ENCODE results near the gene SSBP3. TPM values are rescaled to one million over a fixed set of nuclear protein-coding genes. Genes with fewer than 3 reads are reported as not detected.

SSBP3 gene
- total RNA-seq, 1 donor from 2014 or later: 161 TPM

GRCh38 chr1:54397090-54397591 lies 9.1 kb downstream of the SSBP3 start:
- peak overlapping the region; percentile 87 for H3K27ac Mint-ChIP-seq

GRCh38 chr1:54396261-54396933 lies 9.8 kb downstream of the SSBP3 start:
- peak overlapping the region; percentile 54 for H3K27ac Mint-ChIP-seq
- TF ChIP-seq CTCF (IDR thresholded peaks at IDR 0.05; ENCODE audit: unreplicated experiment): no peak
- no peaks in the 10 kb centered on the region for H3K9me3 Mint-ChIP-seq (ENCODE audit: low read depth)
- H3K36me3 Mint-ChIP-seq (ENCODE audit: insufficient read depth): peaks cover 55% of the 10 kb centered on the region
- no peak overlapping the region for H3K4me3 Mint-ChIP-seq (ENCODE audit: low read depth)
- H3K4me1 Mint-ChIP-seq (ENCODE audit: low read depth): peaks cover 41% of the 10 kb centered on the region
- H3K27me3 Mint-ChIP-seq: no peaks in the 10 kb centered on the region
- DNase-seq (ENCODE audit: low spot score, unreplicated experiment): no peak

More at GRCh38 chr1:54397090-54397591, 9.1 kb downstream of the SSBP3 start:
- DNase-seq (ENCODE audit: low spot score, unreplicated experiment): no peak
- Mint-ChIP-seq H3K36me3 (ENCODE audit: insufficient read depth) (peaks cover 58% of the 10 kb centered on the region), H3K27me3 (no peaks in the 10 kb centered on the region), H3K4me3 (ENCODE audit: low read depth) (no peak overlapping the region), H3K9me3 (ENCODE audit: low read depth) (no peaks in the 10 kb centered on the region), H3K4me1 (ENCODE audit: low read depth) (peaks cover 42% of the 10 kb centered on the region)
- no peak for TF ChIP-seq CTCF (IDR thresholded peaks at IDR 0.05; ENCODE audit: unreplicated experiment)

- peaks cover 39% of the 10 kb centered on the region for H3K4me1 Mint-ChIP-seq (ENCODE audit: low read depth)
- peaks cover 50% of the 10 kb centered on the region for H3K36me3 Mint-ChIP-seq (ENCODE audit: insufficient read depth)
- TF ChIP-seq CTCF (IDR thresholded peaks at IDR 0.05; ENCODE audit: unreplicated experiment): no peak
- H3K9me3 Mint-ChIP-seq (ENCODE audit: low read depth): no peaks in the 10 kb centered on the region
- H3K27me3 Mint-ChIP-seq: no peaks in the 10 kb centered on the region
- no peak for DNase-seq (ENCODE audit: low spot score, unreplicated experiment)
- H3K4me3 Mint-ChIP-seq (ENCODE audit: low read depth): no peak overlapping the region
- no peak overlapping the region for H3K27ac Mint-ChIP-seq
Observed at GRCh38 chr1:54395281-54395934, 10.8 kb downstream of the SSBP3 start.

- Mint-ChIP-seq H3K27ac (no peak overlapping the region), H3K4me3 (ENCODE audit: low read depth) (no peak overlapping the region)
Observed at GRCh38 chr1:54394104-54394503, 12.1 kb downstream of the SSBP3 start.

More at GRCh38 chr1:54394104-54394503, 12.1 kb downstream of the SSBP3 start:
- Mint-ChIP-seq H3K27me3 (no peaks in the 10 kb centered on the region), H3K9me3 (ENCODE audit: low read depth) (no peaks in the 10 kb centered on the region), H3K4me1 (ENCODE audit: low read depth) (peaks cover 36% of the 10 kb centered on the region), H3K36me3 (ENCODE audit: insufficient read depth) (peaks cover 42% of the 10 kb centered on the region)
- DNase-seq (ENCODE audit: low spot score, unreplicated experiment): no peak
- TF ChIP-seq CTCF (IDR thresholded peaks at IDR 0.05; ENCODE audit: unreplicated experiment): no peak
